A549 (cell line): ENCODE data around the gene ANKEF1. TPM values are rescaled to one million over a fixed set of nuclear protein-coding genes. Genes with fewer than 3 reads are reported as not detected.

ENCODE experiments used
- ATAC-seq, 2 experiments: fragments of 200-7000 bp in 1 of 2; fragments of >200 bp in 1 of 2; cut with Nextera tagmentation in 1 of 2; cut with Tn5 transposase in 1 of 2; 3 replicates each; pipeline versions ENCODE4 v1.8.0 to v1.9.1; 2018 to 2020; ENCODE audit warnings: mild to moderate bottlenecking in 1 of 2, moderate library complexity in 1 of 2
- CTCF ChIA-PET: fragments of 300-600 bp; sonication (Branson Sonifier 250); formaldehyde crosslinking; extraction: SDS; loops from one replicate; lab custom pipeline; 2021; ENCODE audit warnings: antibody characterized with exemption, inconsistent platforms; lab: Yijun Ruan, JAX
- POLR2A ChIA-PET: fragments of 350-600 bp; formaldehyde crosslinking; extraction: SDS; loops from one replicate; lab custom pipeline; 2021; ENCODE audit warnings: antibody characterized with exemption, inconsistent platforms; lab: Yijun Ruan, JAX
- DNase-seq, 2 experiments: peaks; one replicate each; pipeline versions ENCODE4 v3.0.0 to v3.0.0-alpha.2; 2011 to 2016; ENCODE audit warnings: low read depth in 1 of 2, low spot score in 1 of 2
- FAIRE-seq: peaks from 2 replicates; lab custom pipeline; 2011; peaks lifted over from hg19 to GRCh38; lab: Jason Lieb, UNC
- H3K27ac ChIP-seq, 2 experiments: fragments of >200 bp; sonication (Bioruptor Twin); formaldehyde crosslinking; 3 replicates each; pipeline ENCODE4 v1.5.1; 2016 to 2017
- H3K4me1 ChIP-seq: fragments of >200 bp; sonication (Bioruptor Twin); formaldehyde crosslinking; 3 replicates; pipeline ENCODE4 v1.6.1; 2016
- H3K4me2 ChIP-seq: fragments of >200 bp; sonication (Bioruptor Twin); formaldehyde crosslinking; 3 replicates; pipeline ENCODE4 v1.6.1; 2016
- H3K4me3 ChIP-seq: fragments of >200 bp; sonication (Bioruptor Twin); formaldehyde crosslinking; 3 replicates; pipeline ENCODE4 v1.5.1; 2016
- H3K9me3 ChIP-seq: fragments of >200 bp; sonication (Bioruptor Twin); formaldehyde crosslinking; 3 replicates; pipeline ENCODE4 v1.6.1; 2016
- ATOH8 ChIP-seq: fragments of 250-450 bp; sonication (Bioruptor Pico); IDR thresholded peaks from 2 replicates; pipeline ENCODE4 v1.5.0; 2020; ENCODE audit warnings: low read depth, mild to moderate bottlenecking, moderate library complexity
- BCL3 ChIP-seq: fragments of >200 bp; sonication (Bioruptor Twin); formaldehyde crosslinking; IDR thresholded peaks from 3 replicates; pipeline ENCODE4 v1.6.1; 2016
- BHLHE40 ChIP-seq: IDR thresholded peaks from 2 replicates; pipeline ENCODE4 v1.6.1; 2012; ENCODE audit warnings: low read depth, low read length, inconsistent platforms
- CHD2 ChIP-seq: fragments of 150-350 bp; IDR thresholded peaks from 2 replicates; pipeline ENCODE4 v1.6.1; 2014; ENCODE audit warnings: low read length; ENCODE audit not compliant: partially characterized antibody
- E2F6 ChIP-seq: IDR thresholded peaks from 2 replicates; pipeline ENCODE4 v1.6.1; 2012; ENCODE audit warnings: low read depth, borderline replicate concordance
- EHF ChIP-seq: fragments of 250-450 bp; sonication (Bioruptor Pico); IDR thresholded peaks from 2 replicates; pipeline ENCODE4 v1.5.0; 2020; ENCODE audit warnings: mild to moderate bottlenecking
- ELK1 ChIP-seq: fragments of 150-350 bp; IDR thresholded peaks from 2 replicates; pipeline ENCODE4 v1.6.1; 2014; ENCODE audit warnings: low read depth, mild to moderate bottlenecking, low read length
- ESRRA ChIP-seq: fragments of 150-350 bp; IDR thresholded peaks from 2 replicates; pipeline ENCODE4 v1.6.1; 2014; ENCODE audit warnings: mild to moderate bottlenecking, low read length, borderline replicate concordance
- FOXS1 ChIP-seq: fragments of 250-450 bp; sonication (Bioruptor Pico); IDR thresholded peaks from 2 replicates; pipeline ENCODE4 v1.5.0; 2020; ENCODE audit warnings: mild to moderate bottlenecking, moderate library complexity
- GATA3 ChIP-seq: IDR thresholded peaks from 2 replicates; pipeline ENCODE4 v1.6.1; 2012; ENCODE audit warnings: borderline replicate concordance
- HES2 ChIP-seq: fragments of >200 bp; sonication (Bioruptor Twin); formaldehyde crosslinking; IDR thresholded peaks from 2 replicates; pipeline ENCODE4 v1.6.1; 2016
- HOXA7 ChIP-seq: fragments of 250-450 bp; sonication (Bioruptor Pico); IDR thresholded peaks from 2 replicates; pipeline ENCODE4 v1.5.0; 2020; ENCODE audit warnings: mild to moderate bottlenecking, moderate library complexity
- HOXB5 ChIP-seq: fragments of 250-450 bp; sonication (Bioruptor Pico); IDR thresholded peaks from 2 replicates; pipeline ENCODE4 v1.5.0; 2020; ENCODE audit warnings: mild to moderate bottlenecking, moderate library complexity
- JUNB ChIP-seq: fragments of >200 bp; sonication (Bioruptor Twin); formaldehyde crosslinking; IDR thresholded peaks from 2 replicates; pipeline ENCODE4 v1.6.1; 2016
- KDM5A ChIP-seq: fragments of 200-600 bp; sonication (generic); IDR thresholded peaks from 2 replicates; pipeline ENCODE4 v1.6.1; 2016; ENCODE audit warnings: antibody characterized with exemption, mild to moderate bottlenecking
- MAFK ChIP-seq: fragments of 450-650 bp; IDR thresholded peaks from 2 replicates; pipeline ENCODE4 v1.6.1; 2014; ENCODE audit not compliant: partially characterized antibody
- MAX ChIP-seq: IDR thresholded peaks from 2 replicates; pipeline ENCODE4 v1.6.1; 2012
- NFE2L2 ChIP-seq: fragments of 150-350 bp; conservative IDR thresholded peaks from 2 replicates; pipeline ENCODE4 v1.6.1; 2014; ENCODE audit warnings: low read length
- NR3C1 ChIP-seq: fragments of >200 bp; sonication (Bioruptor Twin); formaldehyde crosslinking; IDR thresholded peaks from 3 replicates; pipeline ENCODE4 v1.6.1; 2017
- POLR2A ChIP-seq: IDR thresholded peaks from 2 replicates; pipeline ENCODE4 v1.6.1; 2012; ENCODE audit warnings: mild to moderate bottlenecking, low read length
- POLR2AphosphoS2 ChIP-seq: conservative IDR thresholded peaks from 2 replicates; pipeline ENCODE4 v1.6.1; 2012; ENCODE audit warnings: low read length, improper control_type of control experiment, inconsistent platforms
- RAD21 ChIP-seq, 2 experiments: fragments of >200 bp in 1 of 2; sonication (Bioruptor Twin) in 1 of 2; formaldehyde crosslinking in 1 of 2; IDR thresholded peaks in 1 of 2; conservative IDR thresholded peaks in 1 of 2; 2 replicates in 1 of 2; 3 replicates in 1 of 2; pipeline ENCODE4 v1.6.1; 2012 to 2018; ENCODE audit warnings: inconsistent platforms in 1 of 2
- RARB ChIP-seq: fragments of 250-450 bp; sonication (Bioruptor Pico); IDR thresholded peaks from 2 replicates; pipeline ENCODE4 v1.8.0; 2021; ENCODE audit warnings: mild to moderate bottlenecking, moderate library complexity
- RFX5 ChIP-seq: fragments of 450-650 bp; IDR thresholded peaks from 2 replicates; pipeline ENCODE4 v1.7.1; 2014; ENCODE audit warnings: antibody characterized with exemption, mild to moderate bottlenecking, moderate library complexity
- RNF2 ChIP-seq: fragments of 200-600 bp; sonication (generic); IDR thresholded peaks from 2 replicates; pipeline ENCODE4 v1.6.1; 2016; ENCODE audit warnings: low read depth, mild to moderate bottlenecking, antibody characterized with exemption, moderate library complexity, borderline replicate concordance
- SMC3 ChIP-seq: fragments of >200 bp; sonication (Bioruptor Twin); formaldehyde crosslinking; IDR thresholded peaks from 3 replicates; pipeline ENCODE4 v1.6.1; 2018; ENCODE audit warnings: inconsistent platforms
- SREBF2 ChIP-seq: fragments of 450-650 bp; IDR thresholded peaks from 2 replicates; pipeline ENCODE4 v1.6.1; 2014; ENCODE audit warnings: mild to moderate bottlenecking, moderate library complexity
- TP53 ChIP-seq: fragments of 250-450 bp; sonication (Bioruptor Pico); IDR thresholded peaks from 2 replicates; pipeline ENCODE4 v1.5.0; 2021; ENCODE audit warnings: mild to moderate bottlenecking, moderate library complexity
- USF2 ChIP-seq: fragments of 450-650 bp; IDR thresholded peaks from 2 replicates; pipeline ENCODE4 v1.6.1; 2014; ENCODE audit warnings: antibody characterized with exemption
- ZFP36 ChIP-seq: fragments of 450-650 bp; IDR thresholded peaks from 2 replicates; pipeline ENCODE4 v1.6.1; 2014; ENCODE audit warnings: borderline replicate concordance; ENCODE audit not compliant: partially characterized antibody
- ZNF302 ChIP-seq: fragments of 250-450 bp; sonication (Bioruptor Pico); IDR thresholded peaks from 2 replicates; pipeline ENCODE4 v1.9.0; 2021; ENCODE audit warnings: inconsistent platforms, mild to moderate bottlenecking, moderate library complexity
- WGBS: methylation state at CpG from one replicate; pipeline ENCODE4 v1.1.6; 2017; ENCODE audit errors: missing lambda C conversion rate; 5-methylcytosine and 5-hydroxymethylcytosine counted together
- polyA plus RNA-seq, 4 experiments: library from polyadenylated mRNA; depleted of rRNA in 3 of 4; stranded (reverse); fragments of >200 nt; fragmentation: RNase III in 1 of 4; extraction: RNeasy Plus Mini Kit Qiagen cat#74134 plus additional on column Dnase treatment in 1 of 4; gene quantifications; 2 replicates in 3 of 4; 3 replicates in 1 of 4; pipeline ENCODE4 v1.2.3, GENCODE V29; 2011 to 2017

ANKEF1 gene
- polyA plus RNA-seq, 2 of the 4 experiments (the other 2 are of a cell fraction), result 11.5 to 21.2 TPM

GRCh38 chr20:10004900-10005299, 29.9 kb upstream of the ANKEF1 start:
- Histone ChIP-seq H3K4me2 (no peak overlapping the region), H3K4me3 (no peak overlapping the region), H3K27ac (no peak overlapping the region)
- CTCF ChIA-PET, result interaction anchor here (2.4 kb wide), 1 partner anchor 26 kb away, joined by 9 read pairs; no protein-coding TSS in a partner anchor
- FAIRE-seq (peak; percentile 63), DNase-seq (no peak)
- TF ChIP-seq JUNB (no peak), NR3C1 (no peak), RFX5 (no peak), ELK1 (no peak), SMC3 (no peak), EHF (CRISPR knock-in tag) (no peak), MAX (no peak), HES2 (no peak), SREBF2 (no peak), ZNF302 (no peak), KDM5A (no peak), USF2 (no peak), GATA3 (no peak), CHD2 (no peak), ESRRA (no peak), POLR2AphosphoS2 (no peak)
- TF ChIP-seq, all 56 proteins: peak for 0
- POLR2A ChIA-PET, result no interaction called here
- Histone ChIP-seq H3K9me3 (no peaks in the 10 kb centered on the region), H3K4me1 (peaks cover under 1% of the 10 kb centered on the region; the same call in 2 of the 3 replicates)
- ATAC-seq, result no peak
- WGBS, result 70% methylated on average over 2 of the region's 2 CpGs

GRCh38 chr20:10005885-10006284, 28.9 kb upstream of the ANKEF1 start:
- Histone ChIP-seq H3K4me2 (no peak overlapping the region), H3K9me3 (no peaks in the 10 kb centered on the region), H3K4me3 (no peak overlapping the region), H3K27ac (no peak overlapping the region), H3K4me1 (no peaks in the 10 kb centered on the region)
- DNase-seq (no peak), ATAC-seq (no peak), FAIRE-seq (peak; percentile 65)
- 74% methylated on average over 1 of the region's 1 CpG for WGBS
- ChIA-PET CTCF (interaction anchor here (2.4 kb wide), 1 partner anchor 27 kb away, joined by 9 read pairs; no protein-coding TSS in a partner anchor), POLR2A (no interaction called here)
- TF ChIP-seq NR3C1, result no peak
- TF ChIP-seq SMC3, result no peak
- TF ChIP-seq RARB (CRISPR knock-in tag), result no peak
- TF ChIP-seq FOXS1 (CRISPR knock-in tag), result no peak
- no peak for TF ChIP-seq ATOH8
- no peak for TF ChIP-seq NFE2L2
- TF ChIP-seq HES2, result no peak
- TF ChIP-seq TP53 (CRISPR knock-in tag), result no peak
- no peak for TF ChIP-seq MAFK
- no peak for TF ChIP-seq RNF2
- TF ChIP-seq BCL3, result no peak
- TF ChIP-seq RAD21 (conservative IDR thresholded peaks at IDR 0.05 in 1 of 2, IDR thresholded peaks at IDR 0.05 in 1 of 2), result no peak
- no peak for TF ChIP-seq BHLHE40
- TF ChIP-seq EHF (CRISPR knock-in tag), result no peak
- no peak for TF ChIP-seq HOXB5
- TF ChIP-seq HOXA7 (CRISPR knock-in tag), result no peak
- no peak for TF ChIP-seq USF2
- no peak for TF ChIP-seq E2F6
- TF ChIP-seq POLR2A, result no peak
- TF ChIP-seq ZFP36, result no peak
